T47D (cell line): ENCODE data around the gene COL4A5.

Source experiments
- DNase-seq, 2 experiments: peaks; one replicate each; pipeline versions ENCODE4 v3.0.0 to v3.0.0-alpha.2; 2011 to 2012; ENCODE audit warnings: low read depth in 1 of 2, low spot score in 1 of 2
- JUND ChIP-seq: IDR thresholded peaks from 2 replicates; pipeline ENCODE4 v1.6.1; 2012; ENCODE audit warnings: low read depth
- in situ Hi-C: cut with HindIII; loops from 2 replicates; pipeline ENCODE4 v1.10.0; 2016; ENCODE audit warnings: low sequenced_read_pairs, low pct_unique_long_range_greater_than_20kb

Gene COL4A5

DNA sequence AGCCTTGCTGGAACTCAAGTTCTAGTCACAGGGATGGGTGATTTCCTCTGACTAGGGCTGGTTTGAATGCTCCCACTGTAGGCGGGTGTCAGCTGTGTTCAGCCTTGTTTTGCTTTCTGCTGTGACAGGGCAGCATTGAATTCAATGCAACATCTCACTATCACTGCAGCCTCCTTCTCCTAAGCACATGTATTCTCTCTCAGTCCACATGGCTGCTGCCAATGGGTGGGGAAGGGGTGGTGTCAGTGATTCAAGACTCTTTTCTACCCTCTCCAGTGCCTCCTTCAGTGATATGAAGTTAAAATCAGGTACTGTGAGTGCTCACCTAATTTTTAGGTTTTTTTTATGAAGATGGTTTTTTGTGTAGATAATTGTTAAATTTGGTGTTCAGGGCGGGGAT, 46.3 kb downstream of the COL4A5 start:
- in situ Hi-C loops: no loop called here
- no peak for TF ChIP-seq JUND
- DNase-seq: no peak

DNA sequence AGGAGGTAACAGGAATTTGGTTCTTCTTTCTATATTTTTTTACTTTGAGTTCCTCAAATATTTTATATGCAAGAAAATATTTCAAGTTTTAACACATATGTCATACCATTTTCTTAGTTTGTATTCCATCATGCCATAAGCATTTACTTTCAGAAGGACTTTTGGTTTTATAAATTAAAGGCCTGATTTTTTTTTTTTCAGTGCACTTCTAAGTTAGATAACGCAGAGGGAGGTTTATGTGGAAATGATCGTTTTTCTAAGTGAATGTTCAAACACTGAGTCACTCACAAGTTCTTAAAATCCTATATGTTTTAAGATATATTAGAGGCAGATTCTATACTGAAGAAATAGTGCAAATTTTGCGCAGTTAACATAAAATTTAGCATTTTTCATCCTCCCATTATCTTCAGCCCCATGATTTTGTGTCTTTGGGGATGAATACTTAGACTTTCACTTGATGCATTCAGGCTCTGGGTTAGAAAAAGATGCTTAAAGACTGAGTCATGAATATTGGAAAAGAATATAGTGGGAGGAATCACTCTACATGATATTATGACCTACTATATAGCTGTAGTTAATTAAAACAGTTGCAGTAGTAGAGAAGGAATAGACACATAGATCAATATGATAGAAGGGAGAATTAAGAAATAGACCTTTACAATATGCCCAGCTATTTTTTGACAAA, 54.9 kb downstream of the COL4A5 start:
- TF ChIP-seq JUND: no peak
- DNase-seq: no peak
- in situ Hi-C loops: no loop called here

DNA sequence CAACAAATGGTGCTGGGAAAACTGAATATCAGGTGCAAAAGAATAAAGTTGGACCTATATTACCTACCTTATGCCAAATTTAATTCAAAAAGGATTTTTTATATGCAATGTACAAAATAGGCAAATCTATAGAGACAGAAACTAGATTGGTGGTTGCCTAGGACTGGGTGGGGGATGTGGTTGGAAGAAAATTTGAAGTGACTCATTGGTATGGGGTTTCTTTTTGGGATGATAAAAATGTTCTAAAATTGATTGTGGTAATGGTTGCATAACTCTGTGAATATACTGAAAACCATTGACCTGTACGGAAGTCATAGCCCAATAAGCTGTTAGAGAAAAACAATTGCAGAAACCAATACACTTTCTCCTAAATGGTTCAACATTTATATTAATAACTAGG, 72.1 kb downstream of the COL4A5 start:
- in situ Hi-C loops: no loop called here
- no peak for TF ChIP-seq JUND
- no peak for DNase-seq

DNA sequence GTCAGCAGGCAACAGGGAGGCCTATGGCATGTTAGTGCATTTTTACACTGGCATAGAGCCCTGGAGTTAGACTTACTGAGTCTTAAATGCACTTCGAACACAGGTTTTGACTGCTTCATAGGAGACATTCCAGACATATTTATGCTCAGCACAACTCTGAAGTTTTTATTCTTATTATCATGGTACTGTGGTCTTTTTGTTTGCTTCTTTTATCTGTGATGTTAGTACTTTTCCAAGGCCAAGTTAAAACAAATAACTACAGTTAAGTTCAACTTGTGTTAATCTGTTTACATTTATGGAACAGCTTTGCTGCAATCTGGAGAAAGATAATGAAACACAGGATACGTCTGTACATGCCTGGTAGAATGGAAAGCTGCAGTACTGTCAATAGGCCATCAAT, 76.5 kb downstream of the COL4A5 start:
- DNase-seq: peak in 1 of 2 experiments; percentile 3
- TF ChIP-seq JUND: no peak
- in situ Hi-C loops: no loop called here

DNA sequence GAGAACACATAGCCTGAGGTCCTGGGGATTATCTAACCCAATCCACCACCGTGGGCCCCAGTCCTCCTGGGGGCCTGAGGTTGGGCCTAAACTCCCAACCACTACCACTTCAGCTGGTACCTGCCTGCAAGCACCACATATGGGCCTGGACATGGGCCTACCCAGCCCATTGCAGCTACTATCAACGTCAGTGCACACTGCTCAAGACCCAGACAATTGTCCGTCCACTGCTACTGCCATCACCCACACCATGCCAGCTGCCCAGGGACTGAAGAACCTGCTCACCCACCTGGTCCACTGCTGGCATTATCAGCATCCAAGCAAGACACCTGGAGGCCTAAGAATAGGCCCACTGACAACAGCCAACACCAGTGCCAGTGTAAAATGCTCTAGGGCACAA, 88.1 kb downstream of the COL4A5 start:
- in situ Hi-C loops: no loop called here
- no peak for DNase-seq
- no peak for TF ChIP-seq JUND

DNA sequence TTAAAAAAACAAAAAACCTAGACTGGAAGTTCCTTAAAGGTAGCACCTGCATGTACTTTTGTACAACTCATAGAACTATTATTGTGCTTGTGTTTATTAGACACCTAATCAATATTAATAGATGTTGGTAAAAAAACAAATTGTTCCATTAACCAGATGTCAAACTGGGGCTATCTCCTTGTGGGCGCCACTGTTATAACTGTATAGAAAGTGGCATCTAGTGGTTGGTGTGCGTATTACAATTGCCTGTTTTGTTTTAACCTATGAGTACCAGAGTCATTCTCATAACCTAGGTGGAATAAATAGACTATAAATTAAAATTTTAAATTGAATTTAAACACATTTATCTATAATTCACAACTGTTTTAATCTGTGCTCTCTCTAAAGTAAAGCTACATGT, 97.4 kb downstream of the COL4A5 start:
- TF ChIP-seq JUND: no peak
- in situ Hi-C loops: no loop called here
- DNase-seq: peak in 1 of 2 experiments; percentile 49

DNA sequence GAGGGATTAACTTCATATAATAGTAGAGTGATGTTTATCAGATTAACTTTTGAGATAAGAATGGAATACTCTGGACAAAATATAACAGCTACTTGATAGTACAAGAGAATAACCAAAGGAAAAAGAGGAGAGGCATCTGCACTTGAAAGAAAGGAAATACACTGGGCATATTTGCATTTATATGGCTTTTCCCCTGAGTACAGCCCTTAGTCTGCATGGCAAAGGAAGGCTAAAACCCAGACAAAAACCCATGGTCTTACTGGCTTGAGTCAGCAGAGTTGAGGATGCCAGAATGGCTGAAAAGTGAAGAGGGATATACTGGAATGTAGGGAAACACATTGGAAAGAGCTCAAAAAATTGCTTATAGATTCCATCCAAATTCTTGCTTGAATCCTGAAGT, 101.6 kb downstream of the COL4A5 start:
- no peak for DNase-seq
- in situ Hi-C loops: no loop called here
- no peak for TF ChIP-seq JUND

DNA sequence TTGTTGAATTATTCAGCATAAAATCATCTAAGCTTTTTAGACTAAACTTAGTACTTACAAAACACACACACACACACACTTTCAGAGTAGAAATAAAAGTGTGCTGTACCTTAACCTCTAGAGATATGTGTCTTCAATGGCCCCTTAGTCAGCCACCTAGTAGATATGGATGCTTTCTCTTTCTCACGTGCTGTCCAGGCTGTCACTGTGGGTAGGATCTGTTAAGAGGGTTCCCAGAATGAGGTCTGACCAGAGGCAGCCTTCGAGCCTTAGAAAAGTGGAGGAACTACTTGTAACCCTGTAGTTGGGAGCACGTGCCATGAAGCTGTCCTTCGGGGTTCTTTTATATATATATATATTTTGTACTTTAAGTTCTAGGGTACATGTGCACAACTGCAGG, 117.9 kb downstream of the COL4A5 start:
- in situ Hi-C loops: no loop called here
- TF ChIP-seq JUND: no peak
- DNase-seq: no peak

DNA sequence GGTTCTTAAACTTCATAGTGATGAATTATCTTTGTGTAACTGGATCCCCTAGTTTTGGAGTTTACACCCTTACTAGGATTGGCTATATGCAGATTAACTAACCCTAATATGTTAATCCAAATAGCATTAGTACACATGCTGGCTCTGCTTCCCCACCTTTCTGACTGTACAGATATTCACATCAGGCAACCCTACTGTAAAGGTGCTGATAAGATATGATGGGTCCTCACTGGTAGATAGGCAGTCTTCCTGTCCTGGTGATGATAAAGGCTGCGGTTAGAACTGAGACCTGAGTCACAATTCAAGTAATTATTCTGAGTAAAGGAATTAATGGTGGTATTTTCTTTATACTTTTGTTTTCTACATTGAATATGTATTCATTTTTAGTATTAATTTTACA, 118.6 kb downstream of the COL4A5 start:
- no peak for TF ChIP-seq JUND
- DNase-seq: no peak
- in situ Hi-C loops: no loop called here

DNA sequence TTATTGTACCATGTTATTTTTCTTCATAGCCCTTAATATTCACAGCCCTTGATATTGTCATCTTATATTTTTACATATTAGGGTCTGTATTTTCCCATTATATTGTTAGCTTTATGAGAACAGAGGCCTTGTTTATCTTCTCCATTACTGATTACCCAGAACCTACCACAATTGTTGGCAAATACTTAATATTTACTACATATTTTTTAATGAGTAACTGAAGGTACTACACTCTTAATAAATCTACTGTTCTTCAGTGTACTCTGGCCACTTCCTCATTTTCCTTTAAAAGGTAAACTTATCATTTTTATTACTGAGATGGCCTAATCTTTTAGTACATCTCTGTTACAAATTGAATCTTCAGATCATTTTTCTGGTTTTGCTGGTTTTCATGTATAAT, 133.5 kb downstream of the COL4A5 start:
- in situ Hi-C loops: no loop called here
- DNase-seq: no peak
- no peak for TF ChIP-seq JUND

DNA sequence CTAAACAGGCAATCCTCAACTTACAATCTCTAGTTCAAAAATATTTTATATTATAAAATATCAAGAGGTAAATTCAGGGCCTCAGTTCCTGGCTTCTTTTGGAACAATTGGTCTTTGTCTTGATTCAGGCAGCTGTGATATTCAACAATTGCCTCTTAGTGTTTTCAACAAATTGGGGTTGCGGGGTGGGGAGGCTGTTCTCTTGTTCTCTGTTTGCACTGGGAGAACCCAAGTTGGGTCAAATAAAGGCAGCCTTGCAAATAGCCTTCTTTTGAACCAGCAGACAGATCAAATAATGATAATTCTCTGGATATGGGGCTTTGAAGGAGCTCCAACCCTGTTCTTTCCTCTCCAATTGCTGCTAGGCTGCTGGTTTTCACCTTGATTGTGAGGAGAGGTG, 142.5 kb downstream of the COL4A5 start:
- TF ChIP-seq JUND: no peak
- no peak for DNase-seq
- in situ Hi-C loops: no loop called here

DNA sequence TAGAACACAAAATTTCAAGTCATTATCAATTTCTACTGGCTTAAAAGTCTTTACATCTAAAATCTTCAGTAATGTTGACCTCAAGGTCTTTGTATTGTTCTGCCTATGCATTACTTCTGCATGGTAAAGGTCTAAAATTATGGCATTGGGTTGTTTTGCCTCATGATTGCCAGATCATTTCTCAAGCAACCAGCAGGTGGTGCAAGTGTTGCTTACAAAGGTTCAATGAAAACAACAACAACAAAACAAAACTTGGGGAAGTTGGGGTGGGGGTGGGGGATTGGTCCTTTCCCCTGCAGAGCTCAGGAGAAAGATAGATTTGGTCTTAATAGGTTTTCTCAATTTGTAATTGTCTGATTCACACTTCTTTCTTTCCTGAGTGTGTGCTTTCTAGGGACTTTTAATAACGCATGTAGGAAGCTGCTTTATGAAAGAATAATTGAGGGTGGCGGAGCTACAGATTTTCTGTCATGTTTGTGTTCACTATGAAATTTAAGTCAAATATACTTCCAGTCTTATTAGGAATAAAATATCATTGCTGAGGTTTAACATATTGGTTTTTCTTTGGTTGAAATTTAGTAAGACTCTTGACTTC, 145.1 kb downstream of the COL4A5 start:
- in situ Hi-C loops: no loop called here
- DNase-seq: peak in 1 of 2 experiments; percentile 1
- no peak for TF ChIP-seq JUND

DNA sequence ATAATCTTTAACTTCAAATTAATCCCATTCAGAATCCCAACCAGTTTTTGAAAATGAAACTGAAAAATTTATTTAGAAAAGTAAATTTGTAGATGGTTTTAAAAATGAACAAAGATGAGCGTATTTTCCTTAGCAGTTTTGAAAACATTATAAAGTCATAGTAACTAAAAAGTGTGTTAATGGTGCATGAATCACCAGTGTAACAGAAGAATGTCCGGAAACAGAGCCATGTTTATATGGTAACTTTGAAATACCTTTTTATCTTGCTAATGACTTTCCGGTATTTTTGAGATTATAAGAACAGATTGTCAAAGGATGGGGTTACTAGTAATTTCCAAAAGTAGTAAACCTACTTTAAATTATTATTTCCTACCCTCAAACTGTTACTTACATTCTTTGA, 150.9 kb downstream of the COL4A5 start:
- no peak for DNase-seq
- TF ChIP-seq JUND: no peak
- in situ Hi-C loops: no loop called here

DNA sequence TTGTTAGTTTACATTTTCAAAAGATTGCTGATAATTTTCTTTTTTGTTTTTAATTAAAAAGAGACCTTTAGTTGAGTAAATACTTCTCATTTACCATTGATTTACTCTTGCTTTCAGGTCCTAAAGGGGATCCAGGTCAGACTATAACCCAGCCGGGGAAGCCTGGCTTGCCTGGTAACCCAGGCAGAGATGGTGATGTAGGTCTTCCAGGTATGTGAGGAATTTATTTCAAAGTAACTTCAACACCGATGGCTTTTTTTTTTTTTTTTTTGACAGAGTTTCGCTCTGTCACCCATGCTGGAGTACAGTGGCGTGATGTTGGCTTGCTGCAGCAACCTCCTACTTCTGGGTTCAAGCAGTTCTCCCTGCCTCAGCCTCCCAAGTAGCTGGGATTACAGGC, 161.6 kb downstream of the COL4A5 start:
- DNase-seq: no peak
- in situ Hi-C loops: no loop called here
- TF ChIP-seq JUND: no peak
